ENCODE results near the gene F11R. TPM values are rescaled to one million over a fixed set of nuclear protein-coding genes. Genes with fewer than 3 reads are reported as not detected.

Gene F11R
- total RNA-seq, 1 donor from 2014 or later: 11.9 TPM

DNA sequence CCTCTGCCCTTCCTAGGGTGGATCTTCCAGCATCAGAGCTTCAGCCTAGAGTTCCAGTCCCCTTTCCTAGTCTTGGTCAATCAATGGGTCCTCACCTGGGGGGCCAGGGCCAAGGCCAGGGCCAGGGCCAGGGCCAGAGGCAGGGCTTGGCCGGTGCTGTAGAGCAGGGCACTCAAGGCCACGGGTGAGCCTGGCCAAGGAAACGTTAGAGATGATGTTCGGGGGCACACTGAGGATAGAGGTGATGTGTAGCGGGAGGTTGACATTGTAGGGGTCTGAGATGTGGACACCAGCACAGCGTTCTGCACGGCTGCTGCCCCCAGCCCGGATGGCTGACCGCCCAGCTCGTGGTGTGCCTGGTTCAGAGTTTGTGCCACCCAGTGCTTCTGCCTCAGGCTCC is 30.3 kb upstream of the F11R start:
- peaks cover 47% of the 10 kb centered on the region for H3K36me3 Mint-ChIP-seq (ENCODE audit: low read depth)
- H3K9me3 Mint-ChIP-seq: peaks cover 4% of the 10 kb centered on the region
- H3K27me3 Mint-ChIP-seq (ENCODE audit: insufficient read depth): no peaks in the 10 kb centered on the region
- H3K4me3 Mint-ChIP-seq: no peak overlapping the region
- no peak overlapping the region for H3K27ac Mint-ChIP-seq
- no peak for DNase-seq (ENCODE audit: low spot score)
- peaks cover 38% of the 10 kb centered on the region for H3K4me1 Mint-ChIP-seq (ENCODE audit: low read depth)
- intact Hi-C loops (cut with micrococcal nuclease): no loop called here

DNA sequence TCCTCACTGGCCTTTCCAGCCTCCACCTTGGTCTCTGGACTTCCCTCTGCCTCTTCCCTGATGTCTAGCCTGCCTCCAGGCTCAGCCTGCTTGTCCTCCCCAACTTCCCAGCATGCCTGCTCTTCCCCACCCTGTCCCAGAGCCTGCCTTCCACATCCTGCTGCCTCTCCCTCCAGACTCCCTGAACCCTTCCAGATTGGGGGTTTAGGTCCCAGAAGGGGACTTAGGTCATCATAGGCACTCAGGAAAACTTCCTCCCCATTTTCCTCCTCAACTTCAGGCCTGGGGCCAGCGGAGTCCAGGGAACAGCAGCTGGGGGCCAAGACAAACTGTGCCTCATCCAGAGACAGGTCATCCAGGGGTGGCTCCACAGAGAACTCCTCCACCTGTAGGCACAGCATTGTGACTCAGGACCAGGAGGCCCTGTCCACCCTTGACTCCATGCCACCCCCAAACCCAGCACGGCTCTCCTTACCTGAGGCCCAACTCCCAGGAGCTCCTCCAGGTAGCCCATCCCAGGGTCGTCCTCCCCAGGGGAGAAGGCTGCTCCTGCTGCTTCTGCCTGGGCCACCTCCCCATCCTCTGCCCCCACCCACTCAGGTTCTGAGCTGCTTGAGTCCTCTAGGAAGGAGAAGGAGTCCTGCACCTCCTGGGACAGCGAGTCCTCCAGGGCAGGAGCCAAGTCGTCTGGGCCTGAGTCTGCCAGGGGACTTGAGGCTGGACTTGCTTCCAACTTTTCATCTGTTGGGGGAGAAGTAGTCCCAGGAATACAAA is 28.2 kb upstream of the F11R start:
- Mint-ChIP-seq H3K27me3 (ENCODE audit: insufficient read depth) (no peaks in the 10 kb centered on the region), H3K9me3 (peaks cover 4% of the 10 kb centered on the region), H3K36me3 (ENCODE audit: low read depth) (peaks cover 47% of the 10 kb centered on the region), H3K27ac (peak overlapping the region; percentile 74), H3K4me1 (ENCODE audit: low read depth) (peaks cover 46% of the 10 kb centered on the region), H3K4me3 (no peak overlapping the region)
- DNase-seq (ENCODE audit: low spot score): no peak
- intact Hi-C loops (cut with micrococcal nuclease): loop anchor here (10.0 kb wide), 1 partner anchor 1124 kb away; the partner anchor contains the start of gene TAGLN2

DNA sequence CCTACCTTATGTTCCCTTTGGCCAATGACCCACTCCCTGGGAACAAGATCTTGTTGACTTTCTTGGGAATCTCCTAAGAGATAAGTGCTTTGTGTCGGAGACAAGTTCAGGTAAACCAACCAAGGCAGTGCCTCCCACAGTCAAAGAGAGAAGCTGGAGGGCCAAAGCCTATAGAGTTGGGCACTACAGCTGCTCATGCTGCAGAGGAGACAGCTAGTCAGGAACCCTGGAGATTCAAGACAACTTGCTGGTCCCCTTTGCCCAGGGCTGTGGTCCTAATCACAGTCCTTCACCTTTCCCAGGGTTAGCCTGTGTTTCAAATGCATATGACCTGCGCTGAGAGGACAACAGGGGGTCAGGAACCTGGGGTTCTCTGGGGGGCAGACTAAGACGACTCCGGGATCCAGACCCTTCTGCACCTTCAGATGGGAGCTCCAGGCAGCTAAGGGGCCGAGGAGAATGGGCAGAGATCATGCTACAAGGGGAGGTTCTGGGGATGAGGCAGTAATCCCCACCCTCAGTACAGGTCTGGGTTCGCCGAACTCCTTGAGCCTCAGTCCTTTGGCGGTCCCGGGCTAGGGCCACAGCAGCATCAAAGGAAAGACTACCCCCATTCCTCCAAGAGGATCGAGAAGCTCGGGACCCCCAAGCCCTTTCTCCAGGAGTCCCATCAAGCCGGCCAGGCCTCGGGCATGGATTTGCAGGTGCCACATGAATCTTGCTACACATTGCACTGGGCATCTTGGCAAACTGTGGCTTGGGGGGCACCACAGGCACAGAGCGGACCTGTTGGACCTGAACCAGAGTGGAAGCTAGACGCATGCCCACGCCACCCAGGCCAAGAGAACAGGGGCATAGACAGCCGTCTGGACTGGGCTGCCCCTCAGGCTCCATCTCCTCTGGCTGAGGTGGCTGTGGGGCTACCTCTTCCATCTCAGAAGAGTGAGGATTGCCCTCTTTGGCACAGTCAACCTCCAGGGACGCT is 26.8 kb upstream of the F11R start:
- H3K4me1 Mint-ChIP-seq (ENCODE audit: low read depth): peaks cover 48% of the 10 kb centered on the region
- peaks cover 4% of the 10 kb centered on the region for H3K9me3 Mint-ChIP-seq
- H3K27ac Mint-ChIP-seq: peak overlapping the region; percentile 96
- peaks cover 39% of the 10 kb centered on the region for H3K36me3 Mint-ChIP-seq (ENCODE audit: low read depth)
- no peak for DNase-seq (ENCODE audit: low spot score)
- no peaks in the 10 kb centered on the region for H3K27me3 Mint-ChIP-seq (ENCODE audit: insufficient read depth)
- intact Hi-C loops (cut with micrococcal nuclease): loop anchor here (10.0 kb wide), 1 partner anchor 1123 kb away; the partner anchor contains the start of gene TAGLN2
- no peak overlapping the region for H3K4me3 Mint-ChIP-seq

DNA sequence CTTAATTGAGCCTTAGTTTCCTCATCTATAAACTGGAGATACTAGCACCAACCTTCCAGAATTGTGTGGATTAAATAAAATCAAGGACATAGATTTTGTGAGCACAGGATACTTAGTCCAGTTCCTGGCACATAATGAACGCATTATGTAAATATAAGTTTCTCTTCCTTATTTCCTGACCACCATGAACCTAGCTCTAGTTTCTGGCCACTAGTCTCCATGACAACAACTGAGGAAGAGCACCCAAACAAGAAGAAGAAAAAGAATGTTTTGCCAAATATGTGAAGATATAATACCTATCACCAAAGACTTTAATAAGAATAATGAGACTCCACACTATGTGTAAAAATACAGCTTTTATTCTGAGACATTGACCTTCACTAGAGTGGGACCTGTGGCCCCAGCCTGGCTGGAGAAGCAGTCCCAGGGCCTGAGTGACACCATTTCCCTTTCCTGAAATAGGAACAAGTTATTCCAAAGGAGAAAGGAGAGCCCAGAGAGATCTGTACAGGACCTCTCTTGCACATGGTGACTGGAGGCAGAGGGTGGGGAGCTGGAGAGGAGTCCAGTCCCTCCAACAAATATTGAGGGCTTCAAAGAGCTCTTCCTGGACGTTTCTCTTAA is 25.8 kb upstream of the F11R start:
- H3K27ac Mint-ChIP-seq: peak overlapping the region; percentile 96
- H3K27me3 Mint-ChIP-seq (ENCODE audit: insufficient read depth): no peaks in the 10 kb centered on the region
- peaks cover 38% of the 10 kb centered on the region for H3K36me3 Mint-ChIP-seq (ENCODE audit: low read depth)
- peaks cover 50% of the 10 kb centered on the region for H3K4me1 Mint-ChIP-seq (ENCODE audit: low read depth)
- peak overlapping the region; percentile 94 for H3K4me3 Mint-ChIP-seq
- peaks cover 4% of the 10 kb centered on the region for H3K9me3 Mint-ChIP-seq
- intact Hi-C loops (cut with micrococcal nuclease): loop anchor here (1.0 to 10.0 kb wide), 5 partner anchors 8 to 1122 kb away; partner anchors contain the start of genes DEDD, PPOX, TAGLN2 and TSTD1
- no peak for DNase-seq (ENCODE audit: low spot score)

DNA sequence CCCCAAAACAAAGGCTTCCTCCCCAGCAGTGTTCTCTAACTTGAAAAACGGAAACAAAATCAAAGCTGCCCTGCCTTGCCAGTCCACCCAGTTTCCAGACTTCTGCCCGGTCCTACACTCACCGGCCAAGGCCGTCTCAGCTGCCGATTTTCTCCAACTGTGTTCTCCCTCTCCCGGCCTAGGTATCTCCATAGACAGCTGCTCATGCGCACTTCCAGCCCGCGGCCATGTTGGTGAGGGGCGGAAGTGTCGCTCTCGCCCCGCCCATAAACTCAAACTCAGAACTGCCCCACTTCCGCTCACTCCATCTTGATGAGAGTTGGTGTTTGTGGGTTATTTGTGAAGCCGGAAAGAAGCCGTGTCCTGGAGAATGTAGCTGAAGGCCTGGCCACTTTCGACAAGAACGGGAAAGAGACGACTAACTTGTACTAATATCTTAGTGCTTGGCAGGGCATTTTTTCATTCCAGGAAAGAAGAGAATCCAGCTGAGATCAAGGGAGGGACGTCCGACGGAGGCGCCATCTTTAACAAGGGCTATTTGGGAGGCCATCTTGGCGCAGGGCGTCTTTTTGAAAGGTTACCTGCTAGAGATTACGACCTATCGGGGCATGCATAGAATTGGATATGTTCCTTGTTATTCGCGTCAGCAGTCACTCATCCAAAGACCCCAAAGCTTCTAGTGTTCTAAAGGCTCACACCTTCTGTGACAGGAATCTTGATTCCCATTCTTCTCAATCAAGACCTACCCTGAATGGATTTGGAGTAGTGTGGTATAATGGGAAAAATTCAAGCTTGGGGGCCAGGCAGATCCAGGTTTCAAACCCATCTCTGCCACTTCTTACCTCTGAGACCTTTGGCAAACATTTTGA is 25.0 kb upstream of the F11R start, which contains the start of gene USF1:
TSS of gene USF1 (minus strand) at position 242 of the 869 bp plus-strand sequence. CDS start 2,702 bp downstream, outside the sequence.
- Mint-ChIP-seq H3K27ac (peak within 1 kb of the TSS; percentile 97), H3K4me1 (ENCODE audit: low read depth) (peaks cover 55% of the 10 kb centered on the region), H3K27me3 (ENCODE audit: insufficient read depth) (no peaks in the 10 kb centered on the region), H3K36me3 (ENCODE audit: low read depth) (peaks cover 40% of the 10 kb centered on the region), H3K4me3 (peak within 1 kb of the TSS; percentile 94), H3K9me3 (peaks cover 4% of the 10 kb centered on the region)
- intact Hi-C loops (cut with micrococcal nuclease): loop anchor here (1.0 to 10.0 kb wide), 9 partner anchors 8 to 1121 kb away; partner anchors contain the start of genes DEDD, PPOX, TAGLN2 and TSTD1
- DNase-seq (ENCODE audit: low spot score): peak; percentile 92

DNA sequence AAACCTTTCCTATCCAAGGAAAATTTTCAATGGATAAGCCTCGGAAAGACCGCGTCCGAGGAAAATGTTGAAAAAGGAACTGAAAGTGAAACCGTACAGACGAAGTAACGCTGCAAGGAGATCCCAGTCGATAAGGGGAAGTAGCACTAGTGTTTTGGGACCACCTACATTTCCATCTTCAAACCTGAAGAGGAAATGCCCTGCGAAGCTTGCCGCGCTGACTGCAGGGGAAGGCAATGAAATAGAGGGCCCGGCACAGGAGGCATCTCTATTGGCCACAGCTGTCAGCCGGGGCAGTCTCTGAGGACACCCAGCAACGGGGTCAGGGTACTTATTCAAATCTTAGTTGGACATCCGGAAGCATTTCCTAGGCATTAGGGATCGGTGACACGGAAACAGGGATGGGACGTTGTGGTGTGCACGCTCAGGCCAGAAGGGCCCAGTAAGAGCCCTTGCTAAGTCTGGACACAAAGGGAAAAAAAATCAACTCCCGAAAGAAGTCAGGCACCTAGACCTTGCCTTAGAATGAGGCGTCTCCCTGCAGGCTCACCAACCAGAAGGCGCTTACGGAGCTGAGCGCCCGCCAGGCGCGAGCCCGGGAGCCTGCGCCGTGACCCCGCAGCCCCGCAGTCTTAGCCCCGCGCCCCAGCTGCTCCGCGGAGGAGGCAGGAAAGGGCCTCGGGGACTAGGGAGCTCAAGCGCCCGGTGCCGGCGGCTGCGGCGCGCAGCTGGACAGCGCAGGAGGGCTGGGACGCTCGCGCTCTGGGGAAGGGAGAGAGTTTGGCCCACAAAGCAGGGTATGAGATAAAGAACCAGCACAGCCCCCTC is 24.2 kb upstream of the F11R start:
- no peaks in the 10 kb centered on the region for H3K27me3 Mint-ChIP-seq (ENCODE audit: insufficient read depth)
- peak overlapping the region; percentile 97 for H3K27ac Mint-ChIP-seq
- peaks cover 42% of the 10 kb centered on the region for H3K36me3 Mint-ChIP-seq (ENCODE audit: low read depth)

DNA sequence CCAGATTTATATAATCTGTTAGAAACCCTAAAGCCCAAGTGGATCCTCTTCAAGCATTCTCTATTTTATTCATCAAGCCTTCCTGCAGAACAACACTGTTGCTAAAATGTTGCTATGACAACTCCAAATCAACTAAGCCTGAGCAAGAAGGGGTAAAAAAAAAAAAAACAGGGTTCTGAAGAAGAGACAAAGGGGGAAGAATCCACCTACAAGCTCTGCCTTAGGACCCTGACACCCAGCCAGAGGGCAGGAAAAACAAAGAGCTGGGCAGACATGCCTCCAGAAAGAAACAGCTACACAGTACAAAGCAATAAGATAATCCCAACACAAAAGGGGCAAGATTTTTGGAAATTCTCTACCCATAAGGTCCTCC is 23.6 kb upstream of the F11R start:
- peaks cover 55% of the 10 kb centered on the region for H3K4me1 Mint-ChIP-seq (ENCODE audit: low read depth)
- intact Hi-C loops (cut with micrococcal nuclease): loop anchor here (2.0 to 10.0 kb wide), 2 partner anchors 114 to 1120 kb away; partner anchors contain the start of genes TAGLN2 and USP21
- H3K36me3 Mint-ChIP-seq (ENCODE audit: low read depth): peaks cover 47% of the 10 kb centered on the region
- peak overlapping the region; percentile 94 for H3K4me3 Mint-ChIP-seq
- H3K27me3 Mint-ChIP-seq (ENCODE audit: insufficient read depth): no peaks in the 10 kb centered on the region
- H3K9me3 Mint-ChIP-seq: peaks cover 4% of the 10 kb centered on the region
- peak overlapping the region; percentile 97 for H3K27ac Mint-ChIP-seq
- DNase-seq (ENCODE audit: low spot score): no peak

More for the DNA sequence above, 24.2 kb upstream of the F11R start:
- peak; percentile 60 for DNase-seq (ENCODE audit: low spot score)
- intact Hi-C loops (cut with micrococcal nuclease): loop anchor here (1.0 to 10.0 kb wide), 5 partner anchors 52 to 1120 kb away; partner anchors contain the start of genes TAGLN2 and USP21
- H3K9me3 Mint-ChIP-seq: peaks cover 4% of the 10 kb centered on the region
- H3K4me3 Mint-ChIP-seq: peak overlapping the region; percentile 94
- peaks cover 55% of the 10 kb centered on the region for H3K4me1 Mint-ChIP-seq (ENCODE audit: low read depth)

DNA sequence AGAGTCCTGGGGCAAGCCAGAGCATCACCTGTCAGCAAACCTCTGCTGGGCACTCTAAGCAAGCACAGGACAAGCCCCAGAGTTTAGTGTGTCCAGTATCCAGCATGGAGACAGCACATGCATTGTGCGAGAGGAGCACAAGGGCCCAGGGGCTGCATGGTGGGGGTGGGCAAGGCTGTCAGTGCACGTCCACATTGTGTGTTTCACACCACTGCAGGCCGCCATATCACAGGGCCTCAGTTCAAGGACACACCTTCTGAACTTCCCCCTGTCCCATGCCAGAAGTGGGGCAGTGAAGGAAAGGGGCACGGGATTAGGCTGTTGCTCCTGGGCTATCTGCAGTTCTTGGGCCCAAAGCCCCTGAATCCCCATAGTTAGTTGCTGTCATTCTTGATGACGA is 18.6 kb upstream of the F11R start:
- Mint-ChIP-seq H3K9me3 (no peaks in the 10 kb centered on the region), H3K36me3 (ENCODE audit: low read depth) (peaks cover 28% of the 10 kb centered on the region), H3K4me1 (ENCODE audit: low read depth) (peaks cover 48% of the 10 kb centered on the region), H3K27ac (peak overlapping the region; percentile 90), H3K4me3 (peak overlapping the region; percentile 82), H3K27me3 (ENCODE audit: insufficient read depth) (no peaks in the 10 kb centered on the region)
- intact Hi-C loops (cut with micrococcal nuclease): loop anchor here (2.0 kb wide), 2 partner anchors 49 to 79 kb away; partner anchors contain the start of genes NIT1 and PFDN2
- no peak for DNase-seq (ENCODE audit: low spot score)

DNA sequence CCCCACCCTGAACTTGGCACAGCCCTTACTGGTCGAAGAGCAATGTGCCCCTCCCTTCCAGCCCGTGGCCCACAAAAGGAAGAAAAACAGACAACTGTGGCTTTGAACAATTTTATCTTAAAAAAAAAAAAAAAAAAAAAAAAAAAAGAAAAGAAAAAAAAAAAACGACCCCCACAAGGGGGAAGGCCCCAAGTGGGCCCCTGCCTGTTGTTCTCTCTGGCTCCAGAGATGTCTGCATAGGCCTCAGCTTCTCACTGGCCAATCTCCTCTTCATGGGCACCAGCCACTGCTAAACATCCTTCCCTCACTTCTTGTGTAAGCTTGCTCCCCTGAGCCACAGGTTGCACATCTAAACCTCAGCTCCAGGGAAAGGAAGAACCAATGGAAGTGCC is 18.2 kb upstream of the F11R start:
- H3K4me3 Mint-ChIP-seq: peak overlapping the region; percentile 89
- peaks cover 28% of the 10 kb centered on the region for H3K36me3 Mint-ChIP-seq (ENCODE audit: low read depth)
- peaks cover 44% of the 10 kb centered on the region for H3K4me1 Mint-ChIP-seq (ENCODE audit: low read depth)
- H3K9me3 Mint-ChIP-seq: no peaks in the 10 kb centered on the region
- H3K27me3 Mint-ChIP-seq (ENCODE audit: insufficient read depth): no peaks in the 10 kb centered on the region
- no peak for DNase-seq (ENCODE audit: low spot score)
- intact Hi-C loops (cut with micrococcal nuclease): loop anchor here (2.0 kb wide), 2 partner anchors 48 to 80 kb away; partner anchors contain the start of genes NIT1 and PFDN2
- H3K27ac Mint-ChIP-seq: peak overlapping the region; percentile 93

DNA sequence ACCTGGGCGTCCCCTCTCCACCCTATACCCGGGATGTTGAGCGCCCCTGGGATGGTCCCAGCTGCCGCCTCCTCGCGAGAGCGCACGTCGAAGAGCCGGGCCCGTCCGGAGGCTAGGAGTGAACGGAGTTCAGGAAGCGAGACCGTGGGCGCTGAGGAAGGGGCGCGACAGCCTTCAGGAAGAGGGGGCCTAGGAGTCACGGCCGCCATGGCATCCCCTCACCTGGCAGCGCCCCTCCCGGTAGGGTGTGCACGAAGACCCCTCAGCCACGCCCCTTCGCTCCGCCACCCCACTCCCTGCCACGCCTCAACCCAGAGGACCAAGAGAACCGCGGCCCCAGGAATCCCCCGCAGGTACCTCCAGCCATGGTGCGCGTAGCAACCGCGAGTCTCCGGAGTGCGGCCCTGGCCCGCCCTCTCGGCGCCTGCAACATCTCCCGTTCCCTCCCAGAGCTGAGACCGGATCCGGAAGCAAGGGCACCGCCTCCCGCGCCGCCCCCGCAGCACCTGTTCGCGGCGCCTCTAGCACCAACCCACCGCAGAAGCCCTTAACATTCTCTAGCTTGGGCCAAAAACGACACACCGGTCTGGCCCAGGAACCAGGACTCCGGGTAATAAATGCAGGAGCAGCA is 17.7 kb upstream of the F11R start, which contains the start of gene TSTD1:
TSS of gene TSTD1 (minus strand) at position 442 of the 631 bp plus-strand sequence. CDS start at position 367, 75 bp downstream.
- peaks cover 42% of the 10 kb centered on the region for H3K4me1 Mint-ChIP-seq (ENCODE audit: low read depth)
- peaks cover 28% of the 10 kb centered on the region for H3K36me3 Mint-ChIP-seq (ENCODE audit: low read depth)
- DNase-seq (ENCODE audit: low spot score): peak; percentile 83
- peak within 1 kb of the TSS; percentile 93 for H3K27ac Mint-ChIP-seq
- intact Hi-C loops (cut with micrococcal nuclease): loop anchor here (1.0 to 2.0 kb wide), 4 partner anchors 8 to 80 kb away; partner anchors contain the start of genes F11R, NIT1 and PFDN2
- no peaks in the 10 kb centered on the region for H3K27me3 Mint-ChIP-seq (ENCODE audit: insufficient read depth)
- H3K9me3 Mint-ChIP-seq: no peaks in the 10 kb centered on the region
- H3K4me3 Mint-ChIP-seq: peak within 1 kb of the TSS; percentile 89
